H1 (cell line): ENCODE data around the gene ZKSCAN1. TPM values are rescaled to one million over a fixed set of nuclear protein-coding genes. Genes with fewer than 3 reads are reported as not detected.
"Not testable (repeated sequence)": the region's sequence is repeated elsewhere in the genome, so short reads cannot be mapped to it uniquely, and the experiment has no call there.

Source experiments
- CTCF ChIA-PET: fragments of 300-600 bp; sonication (Branson Sonifier 250); formaldehyde crosslinking; loops from one replicate; lab custom pipeline; 2021; ENCODE audit not compliant: partially characterized antibody; lab: Charles Lee
- POLR2A ChIA-PET: fragments of 300-600 bp; sonication (Branson Sonifier 250); formaldehyde crosslinking; loops from one replicate; lab custom pipeline; 2021; ENCODE audit warnings: inconsistent platforms; ENCODE audit not compliant: partially characterized antibody; lab: Charles Lee
- DNase-seq, 2 experiments: peaks; one replicate each; pipeline versions ENCODE4 v3.0.0 to v3.0.0-alpha.2; 2010 to 2022; ENCODE audit warnings: low spot score in 2 of 2, low read depth in 1 of 2, mixed read lengths in 1 of 2
- FAIRE-seq: peaks from 2 replicates; lab custom pipeline; 2011; peaks lifted over from hg19 to GRCh38; lab: Jason Lieb, UNC
- H2AFZ ChIP-seq: 2 replicates; pipeline ENCODE4 v1.8.1; 2012; ENCODE audit warnings: low read length, inconsistent platforms
- H2AK5ac ChIP-seq: 2 replicates; pipeline ENCODE4 v1.6.1; 2013; ENCODE audit warnings: low read depth, low read length
- H2BK120ac ChIP-seq: replicated peaks from 2 replicates; pipeline ENCODE3; 2013; ENCODE audit warnings: low read depth, low read length, inconsistent platforms
- H2BK12ac ChIP-seq: 2 replicates; pipeline ENCODE4 v1.6.1; 2013; ENCODE audit warnings: low read depth, low read length
- H2BK15ac ChIP-seq: 2 replicates; pipeline ENCODE4 v1.6.1; 2013; ENCODE audit warnings: low read length
- H2BK20ac ChIP-seq: 2 replicates; pipeline ENCODE4 v1.6.1; 2013; ENCODE audit warnings: low read length
- H2BK5ac ChIP-seq: 2 replicates; pipeline ENCODE4 v1.6.1; 2013; ENCODE audit warnings: low read depth, low read length
- H3K14ac ChIP-seq: 2 replicates; pipeline ENCODE4 v1.6.1; 2013; ENCODE audit warnings: inconsistent platforms; ENCODE audit not compliant: insufficient read length
- H3K18ac ChIP-seq: 2 replicates; pipeline ENCODE4 v1.6.1; 2013; ENCODE audit warnings: low read length; ENCODE audit errors: extremely low read depth
- H3K23ac ChIP-seq: 2 replicates; pipeline ENCODE4 v1.6.1; 2013; ENCODE audit warnings: inconsistent platforms; ENCODE audit not compliant: insufficient read length
- H3K23me2 ChIP-seq: 2 replicates; pipeline ENCODE4 v1.6.1; 2013; ENCODE audit warnings: low read depth, low read length
- H3K27ac ChIP-seq: 2 replicates; pipeline ENCODE4 v1.6.1; 2011; ENCODE audit warnings: low read depth, low read length, inconsistent platforms
- H3K27me3 ChIP-seq, 4 experiments: replicated peaks in 1 of 4; 1 replicate in 1 of 4; 2 replicates in 3 of 4; pipeline versions ENCODE4 v1.6.1 to v1.8.1; 2011 to 2013; ENCODE audit warnings: low read length in 3 of 4, mild to moderate bottlenecking in 3 of 4, inconsistent platforms in 2 of 4, mixed read lengths in 2 of 4, moderate library complexity in 1 of 4; ENCODE audit not compliant: control insufficient read depth in 3 of 4, insufficient read depth in 3 of 4; ENCODE audit errors: extremely low read depth in 1 of 4
- H3K36me3 ChIP-seq, 4 experiments: 2 replicates each; pipeline versions ENCODE4 v1.6.1 to v1.8.1; 2011 to 2013; ENCODE audit warnings: mild to moderate bottlenecking in 4 of 4, low read length in 3 of 4, moderate library complexity in 2 of 4, control low read depth in 1 of 4, inconsistent platforms in 1 of 4; ENCODE audit not compliant: insufficient read depth in 4 of 4, control insufficient read depth in 2 of 4
- H3K4ac ChIP-seq: replicated peaks from 2 replicates; pipeline ENCODE3; 2013; ENCODE audit warnings: low read length, low read depth, mixed read lengths, inconsistent platforms; ENCODE audit not compliant: insufficient read length
- H3K4me1 ChIP-seq, 4 experiments: replicated peaks in 1 of 4; 1 replicate in 1 of 4; 2 replicates in 3 of 4; pipeline versions ENCODE4 v1.6.1 to v1.8.1; 2011 to 2013; ENCODE audit warnings: low read length in 3 of 4, inconsistent platforms in 2 of 4, mixed read lengths in 1 of 4; ENCODE audit not compliant: insufficient read depth in 4 of 4, control insufficient read depth in 3 of 4
- H3K4me2 ChIP-seq, 2 experiments: 2 replicates each; pipeline versions ENCODE4 v1.6.1 to v1.8.1; 2011 to 2013; ENCODE audit warnings: low read depth in 2 of 2, low read length in 2 of 2, control low read depth in 1 of 2, inconsistent platforms in 1 of 2, mild to moderate bottlenecking in 1 of 2; ENCODE audit not compliant: insufficient read depth in 1 of 2
- H3K4me3 ChIP-seq, 4 experiments: fragments of 200-600, 300-600 bp in 1 of 4; sonication (generic), shearing (Covaris generic), sonication (Bioruptor Twin) in 1 of 4; 2 replicates each; pipeline versions ENCODE4 v1.5.1 to v1.8.1; 2011 to 2016; ENCODE audit warnings: low read length in 4 of 4, low read depth in 3 of 4, control low read depth in 2 of 4, inconsistent platforms in 2 of 4, mild to moderate bottlenecking in 2 of 4, mixed read lengths in 1 of 4, moderate library complexity in 1 of 4; ENCODE audit not compliant: insufficient read depth in 2 of 4; ENCODE audit errors: extremely low read depth in 1 of 4
- H3K56ac ChIP-seq: replicated peaks from 2 replicates; pipeline ENCODE3; 2013; ENCODE audit warnings: low read depth, mild to moderate bottlenecking, mixed read lengths, low read length, inconsistent platforms; ENCODE audit not compliant: insufficient read length
- H3K79me1 ChIP-seq: 2 replicates; pipeline ENCODE4 v1.6.1; 2013; ENCODE audit warnings: low read depth, low read length, control low read depth
- H3K79me2 ChIP-seq, 2 experiments: 2 replicates each; pipeline versions ENCODE4 v1.6.1 to v1.8.1; 2012 to 2013; ENCODE audit warnings: low read length in 2 of 2, mild to moderate bottlenecking in 2 of 2, inconsistent platforms in 1 of 2; ENCODE audit not compliant: insufficient read depth in 2 of 2, control insufficient read depth in 1 of 2
- H3K9ac ChIP-seq, 4 experiments: replicated peaks in 1 of 4; 1 replicate in 1 of 4; 2 replicates in 3 of 4; pipeline versions ENCODE4 v1.6.1 to v1.8.1; 2011 to 2013; ENCODE audit warnings: low read depth in 3 of 4, low read length in 3 of 4, control low read depth in 2 of 4, mild to moderate bottlenecking in 2 of 4, moderate library complexity in 2 of 4, inconsistent platforms in 1 of 4; ENCODE audit errors: extremely low read depth in 1 of 4
- H3K9me3 ChIP-seq, 2 experiments: 2 replicates each; pipeline versions ENCODE4 v1.6.1 to v1.8.1; 2012 to 2013; ENCODE audit warnings: mild to moderate bottlenecking in 2 of 2, moderate library complexity in 2 of 2, control low read depth in 1 of 2, inconsistent platforms in 1 of 2, low read depth in 1 of 2, low read length in 1 of 2, mixed read lengths in 1 of 2; ENCODE audit not compliant: insufficient read depth in 2 of 2
- H4K20me1 ChIP-seq, 2 experiments: replicated peaks in 1 of 2; 2 replicates each; pipeline versions ENCODE3 to v1.8.1; 2011 to 2013; ENCODE audit warnings: inconsistent platforms in 2 of 2, low read length in 2 of 2, mild to moderate bottlenecking in 1 of 2; ENCODE audit not compliant: insufficient read depth in 2 of 2, control insufficient read depth in 1 of 2
- H4K5ac ChIP-seq: 2 replicates; pipeline ENCODE4 v1.6.1; 2013; ENCODE audit warnings: low read length, low read depth, mixed read lengths, inconsistent platforms; ENCODE audit not compliant: insufficient read length
- H4K8ac ChIP-seq: 2 replicates; pipeline ENCODE4 v1.8.0; 2013; ENCODE audit warnings: mild to moderate bottlenecking, moderate library complexity, low read length, inconsistent platforms; ENCODE audit not compliant: insufficient read depth; ENCODE audit errors: extremely low read depth
- H4K91ac ChIP-seq: replicated peaks from 2 replicates; pipeline ENCODE3; 2013; ENCODE audit warnings: low read length, mixed read lengths, inconsistent platforms; ENCODE audit not compliant: insufficient read length
- WGBS, 2 experiments: shearing (Covaris generic) in 1 of 2; methylation state at CpG; one replicate each; pipeline versions ENCODE4 v1.1.6 to v1.1.7; 2013 to 2015; ENCODE audit warnings: low lambda C conversion rate in 2 of 2, mixed read lengths in 2 of 2, inconsistent platforms in 1 of 2, low coverage in 1 of 2, missing lambda C conversion rate in 1 of 2; ENCODE audit not compliant: insufficient replicate concordance in 2 of 2, insufficient coverage in 1 of 2, insufficient read length in 1 of 2; ENCODE audit errors: extremely low coverage in 1 of 2, missing lambda C conversion rate in 1 of 2; 5-methylcytosine and 5-hydroxymethylcytosine counted together
- polyA plus RNA-seq, 7 experiments: library from polyadenylated mRNA; depleted of rRNA in 3 of 7; stranded (reverse) in 5 of 7; unstranded in 2 of 7; fragments of >200 nt in 5 of 7; fragments of 200-250 nt in 2 of 7; gene quantifications; 1 replicate in 5 of 7; 2 replicates in 1 of 7; 4 replicates in 1 of 7; pipeline versions ENCODE4 v1.2.1 to v1.2.3, GENCODE V29; 2011 to 2013; ENCODE audit warnings: missing spikeins in 2 of 7, mixed read lengths in 2 of 7
- total RNA-seq: library from RNA; stranded (reverse); fragmentation: NEBNext Ultra II Directional; extraction: Animal tissue kit (Norgen Biotek cat#: 25700); gene quantifications from 2 replicates; pipeline ENCODE4 v1.2.1, GENCODE V29; 2021

The ZKSCAN1 gene
- total and polyA plus RNA-seq, 2 of the 8 experiments (the other 6 are each of a cell fraction or from before 2014, with no cell fraction given): 8.2 to 40.6 TPM

DNA sequence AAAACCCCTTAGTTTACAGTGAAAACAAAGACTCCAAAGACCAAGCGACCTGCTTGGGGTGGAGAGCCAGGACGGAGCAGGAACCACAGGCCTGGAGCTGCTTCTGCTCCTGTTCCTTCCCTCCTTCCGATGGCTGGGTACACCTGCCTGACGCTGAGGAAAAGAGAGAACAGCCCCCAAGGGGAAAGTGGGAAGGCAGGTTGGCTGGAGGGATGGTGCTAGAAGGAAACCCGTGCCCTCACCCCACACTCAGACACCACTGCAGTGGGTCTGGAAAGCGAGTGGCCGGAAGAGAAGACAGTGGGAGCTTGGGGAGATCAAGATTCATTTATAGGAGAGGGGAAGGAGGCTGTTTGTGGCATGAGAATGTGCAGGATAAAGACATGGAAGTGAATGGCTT, 34.3 kb upstream of the ZKSCAN1 start:
- Histone ChIP-seq H3K18ac (peak overlapping the region; percentile 48; the same call in 1 of the 2 replicates), H3K4me2 (0 out of 4 replicates have a peak overlapping the region, but pooled peaks have one; percentile 29 to 31)
- not testable (repeated sequence) for H4K8ac ChIP-seq, H4K91ac ChIP-seq, H3K79me2 ChIP-seq, H2AFZ ChIP-seq, H3K9ac ChIP-seq, H3K14ac ChIP-seq, H3K4ac ChIP-seq, H2BK5ac ChIP-seq, H3K4me1 ChIP-seq, H2BK15ac ChIP-seq, H3K4me3 ChIP-seq, H3K9me3 ChIP-seq, FAIRE-seq, H4K20me1 ChIP-seq, H2BK20ac ChIP-seq, H3K23ac ChIP-seq, H2BK12ac ChIP-seq, H3K36me3 ChIP-seq, H4K5ac ChIP-seq, H3K27ac ChIP-seq, H2AK5ac ChIP-seq, H3K27me3 ChIP-seq, DNase-seq, H3K23me2 ChIP-seq, H3K79me1 ChIP-seq, H2BK120ac ChIP-seq, H3K56ac ChIP-seq
- 85% methylated on average over 6 of the region's 7 CpGs; no CpG with 5 or more reads in 1 of the 2 experiments for WGBS, 2 experiments
- CTCF ChIA-PET: interaction anchor here (0.6 to 7.6 kb wide), 7 partner anchors 9 to 1310 kb away, joined by 3 to 97 read pairs (median 3); partner anchors contain the start of gene GJC3
- POLR2A ChIA-PET: interaction anchor here (0.7 kb wide), 1 partner anchor 1309 kb away, joined by 4 read pairs; no protein-coding TSS in a partner anchor
